Measurements from ENCODE around the gene CSNK1G3. TPM values are rescaled to one million over a fixed set of nuclear protein-coding genes. Genes with fewer than 3 reads are reported as not detected.
A peak's percentile ranks its signal among the peaks of the same experiment; 100 is the strongest.
"Not testable (repeated sequence)": the region's sequence is repeated elsewhere in the genome, so short reads cannot be mapped to it uniquely, and the experiment has no call there.

The CSNK1G3 gene
- total RNA-seq: 10 to 100 TPM; 30.8 to 32.1 TPM

DNA sequence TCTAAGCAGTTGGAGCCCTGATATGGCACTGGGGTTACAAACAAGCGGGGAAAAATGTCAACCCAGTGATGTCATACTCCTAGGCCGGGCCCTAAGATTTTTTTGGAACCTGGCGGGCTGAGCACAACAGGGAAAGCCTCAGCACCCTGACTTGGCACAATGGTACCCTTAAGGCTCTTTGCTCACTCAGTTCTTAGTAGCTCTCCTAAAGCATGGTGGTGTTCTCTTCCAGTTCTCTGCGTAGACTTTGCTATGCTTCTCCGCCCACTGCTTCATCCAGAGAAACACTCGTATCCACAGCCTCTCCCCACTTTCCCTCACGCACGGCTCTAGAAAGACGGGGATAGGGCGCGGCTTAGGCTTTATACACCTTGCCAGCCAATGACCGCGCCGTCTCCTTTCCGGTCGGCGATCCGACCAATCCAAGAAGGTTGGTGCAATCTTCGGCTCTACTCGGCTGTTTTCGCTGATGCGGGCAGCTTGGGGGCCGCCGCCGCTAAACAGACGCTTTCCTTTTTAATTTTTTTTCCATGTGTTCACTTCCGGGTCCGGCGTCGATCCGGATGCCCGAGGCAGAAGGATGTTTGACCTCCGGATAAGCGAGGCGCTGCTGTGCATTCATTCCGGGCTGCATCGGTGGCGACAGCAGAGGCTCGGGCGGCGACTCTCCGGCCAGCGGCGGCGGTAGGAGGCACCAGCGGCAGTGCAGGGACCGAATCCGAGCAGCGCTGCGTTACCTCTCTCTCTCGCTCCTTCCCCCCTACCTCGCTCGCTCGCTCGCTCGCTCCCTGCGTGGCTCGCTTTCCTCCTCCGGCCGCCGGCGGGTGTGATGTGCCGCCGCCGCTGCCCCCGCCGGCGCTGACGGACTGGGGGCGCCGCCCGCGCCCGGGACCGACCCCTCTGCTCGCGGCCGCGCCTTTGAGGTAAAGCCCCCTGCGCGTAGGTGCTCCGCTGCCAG is at the start of gene CSNK1G3:
Gene CSNK1G3 (plus strand): TSS at position 530 of the 958 bp plus-strand sequence. CDS start 33,487 bp downstream, outside the sequence.
- DNase-seq: peak; percentile 95
- CTCF ChIA-PET: interaction anchor here (1.5 to 2.6 kb wide), 2 partner anchors 89 to 91 kb away, joined by 6 to 13 read pairs; partner anchors contain the start of gene CEP120
- H3K9me3 Mint-ChIP-seq: no peaks in the 10 kb centered on the region
- POLR2A ChIA-PET: interaction anchor here (0.7 to 4.6 kb wide), 15 partner anchors 9 to 667 kb away, joined by 3 to 102 read pairs (median 4); partner anchors contain the start of genes CEP120 and SNX24
- peak within 1 kb of the TSS; percentile 96 for H3K4me3 Mint-ChIP-seq
- peak within 1 kb of the TSS; percentile 87 for H3K27ac Mint-ChIP-seq
- H3K36me3 Mint-ChIP-seq (ENCODE audit: low read depth): peaks cover 7% of the 10 kb centered on the region
- peaks cover 12% of the 10 kb centered on the region for H3K27me3 Mint-ChIP-seq
- H3K4me1 Mint-ChIP-seq: peaks cover 45% of the 10 kb centered on the region

DNA sequence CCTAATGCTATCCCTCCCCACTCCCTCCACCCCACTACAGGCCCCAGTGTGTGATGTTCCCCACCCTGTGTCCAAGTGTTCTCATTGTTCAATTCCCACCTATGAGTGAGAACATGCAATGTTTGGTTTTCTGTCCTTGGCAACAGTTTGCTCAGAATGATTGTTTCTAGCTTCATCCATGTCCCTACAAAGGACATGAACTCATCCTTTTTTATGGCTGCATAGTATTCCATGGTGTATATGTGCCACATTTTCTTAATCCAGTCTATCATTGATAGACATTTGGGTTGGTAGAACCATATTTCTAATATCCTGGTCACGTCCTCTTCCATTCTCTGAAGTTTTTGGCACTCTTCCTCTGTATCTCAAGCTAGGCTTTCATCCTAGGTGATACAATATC is 45.1 kb upstream of the CSNK1G3 start:
- CTCF ChIA-PET; POLR2A ChIA-PET; H3K36me3 Mint-ChIP-seq (ENCODE audit: low read depth); H3K27ac Mint-ChIP-seq; H3K27me3 Mint-ChIP-seq; H3K4me1 Mint-ChIP-seq; DNase-seq; H3K4me3 Mint-ChIP-seq: not testable (repeated sequence)
- H3K9me3 Mint-ChIP-seq: peaks cover 10% of the 10 kb centered on the region

DNA sequence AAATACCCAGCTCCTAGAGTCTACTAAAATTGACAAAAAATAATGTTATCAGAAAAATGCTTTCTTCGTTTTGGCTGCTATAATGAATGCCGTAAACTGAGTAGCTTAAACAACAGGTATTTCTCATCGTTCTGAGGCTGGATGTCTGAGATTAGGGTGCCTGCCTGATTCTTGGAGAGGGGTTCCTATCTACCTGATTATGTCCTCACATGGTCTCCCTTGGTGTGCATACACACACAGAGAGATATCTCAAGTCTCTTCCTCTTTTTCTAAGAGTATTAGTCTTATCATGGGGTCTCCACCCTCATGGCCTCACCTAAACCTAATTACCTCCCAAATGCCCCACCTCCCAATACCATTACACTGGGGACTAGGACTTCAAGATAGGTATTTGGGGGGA is 40.6 kb upstream of the CSNK1G3 start:
- Mint-ChIP-seq H3K27ac (no peak overlapping the region), H3K4me3 (no peak overlapping the region), H3K36me3 (ENCODE audit: low read depth) (peaks cover 3% of the 10 kb centered on the region), H3K4me1 (no peaks in the 10 kb centered on the region), H3K9me3 (peaks cover 10% of the 10 kb centered on the region), H3K27me3 (peaks cover 11% of the 10 kb centered on the region)
- DNase-seq: no peak
- CTCF ChIA-PET: no interaction called here
- POLR2A ChIA-PET: no interaction called here

GRCh38 chr5:123472150-123472924 is 39.6 kb upstream of the CSNK1G3 start:
- CTCF ChIA-PET: interaction anchor here (1.0 kb wide), 1 partner anchor 12 kb away, joined by 3 read pairs; no protein-coding TSS in a partner anchor
- no peak for DNase-seq
- Mint-ChIP-seq H3K4me1 (no peaks in the 10 kb centered on the region), H3K27ac (no peak overlapping the region), H3K27me3 (peaks cover 11% of the 10 kb centered on the region), H3K4me3 (no peak overlapping the region), H3K36me3 (ENCODE audit: low read depth) (no peaks in the 10 kb centered on the region), H3K9me3 (peaks cover 7% of the 10 kb centered on the region)
- POLR2A ChIA-PET: no interaction called here

GRCh38 chr5:123474228-123474627 is 37.7 kb upstream of the CSNK1G3 start:
- H3K27ac Mint-ChIP-seq: no peak overlapping the region
- no peaks in the 10 kb centered on the region for H3K36me3 Mint-ChIP-seq (ENCODE audit: low read depth)
- H3K4me3 Mint-ChIP-seq: no peak overlapping the region
- ChIA-PET CTCF (no interaction called here), POLR2A (no interaction called here)
- H3K4me1 Mint-ChIP-seq: no peaks in the 10 kb centered on the region
- peaks cover 9% of the 10 kb centered on the region for H3K27me3 Mint-ChIP-seq
- DNase-seq: no peak
- peaks cover 7% of the 10 kb centered on the region for H3K9me3 Mint-ChIP-seq

DNA sequence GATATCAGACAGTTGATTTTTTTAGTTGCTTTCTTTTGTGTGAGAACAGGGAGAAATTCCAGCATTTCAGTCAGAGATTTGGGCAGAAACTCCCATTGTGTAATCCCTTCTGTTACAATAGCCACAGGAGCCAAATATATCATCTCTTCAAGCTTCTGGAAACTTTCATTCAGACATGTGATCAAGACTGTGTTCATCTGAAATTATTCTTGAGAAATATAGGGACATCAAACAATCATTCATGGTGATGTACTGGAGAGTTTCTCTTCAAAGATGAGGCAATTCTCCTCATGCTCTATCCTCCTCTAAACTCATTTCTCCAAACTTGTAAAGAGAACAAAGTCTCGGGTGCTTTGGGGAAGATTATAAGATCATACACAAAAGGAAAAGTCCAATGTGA is 35.2 kb upstream of the CSNK1G3 start:
- Mint-ChIP-seq H3K36me3 (ENCODE audit: low read depth) (no peaks in the 10 kb centered on the region), H3K4me1 (no peaks in the 10 kb centered on the region), H3K27me3 (peaks cover 6% of the 10 kb centered on the region), H3K9me3 (no peaks in the 10 kb centered on the region), H3K4me3 (no peak overlapping the region), H3K27ac (no peak overlapping the region)
- ChIA-PET POLR2A (no interaction called here), CTCF (no interaction called here)
- DNase-seq: no peak

- Mint-ChIP-seq H3K27me3 (peaks cover 6% of the 10 kb centered on the region), H3K4me1 (no peaks in the 10 kb centered on the region), H3K36me3 (ENCODE audit: low read depth) (no peaks in the 10 kb centered on the region), H3K9me3 (no peaks in the 10 kb centered on the region), H3K4me3 (no peak overlapping the region), H3K27ac (no peak overlapping the region)
- ChIA-PET POLR2A (no interaction called here), CTCF (no interaction called here)
- DNase-seq: no peak
Measured at GRCh38 chr5:123478546-123478945, 33.4 kb upstream of the CSNK1G3 start.

- Mint-ChIP-seq H3K9me3 (no peaks in the 10 kb centered on the region), H3K36me3 (ENCODE audit: low read depth) (no peaks in the 10 kb centered on the region), H3K27me3 (peaks cover 15% of the 10 kb centered on the region), H3K4me3 (no peak overlapping the region), H3K27ac (no peak overlapping the region), H3K4me1 (no peaks in the 10 kb centered on the region)
- DNase-seq: no peak
- POLR2A ChIA-PET: no interaction called here
- CTCF ChIA-PET: no interaction called here
Measured at GRCh38 chr5:123482258-123482657, 29.7 kb upstream of the CSNK1G3 start.

DNA sequence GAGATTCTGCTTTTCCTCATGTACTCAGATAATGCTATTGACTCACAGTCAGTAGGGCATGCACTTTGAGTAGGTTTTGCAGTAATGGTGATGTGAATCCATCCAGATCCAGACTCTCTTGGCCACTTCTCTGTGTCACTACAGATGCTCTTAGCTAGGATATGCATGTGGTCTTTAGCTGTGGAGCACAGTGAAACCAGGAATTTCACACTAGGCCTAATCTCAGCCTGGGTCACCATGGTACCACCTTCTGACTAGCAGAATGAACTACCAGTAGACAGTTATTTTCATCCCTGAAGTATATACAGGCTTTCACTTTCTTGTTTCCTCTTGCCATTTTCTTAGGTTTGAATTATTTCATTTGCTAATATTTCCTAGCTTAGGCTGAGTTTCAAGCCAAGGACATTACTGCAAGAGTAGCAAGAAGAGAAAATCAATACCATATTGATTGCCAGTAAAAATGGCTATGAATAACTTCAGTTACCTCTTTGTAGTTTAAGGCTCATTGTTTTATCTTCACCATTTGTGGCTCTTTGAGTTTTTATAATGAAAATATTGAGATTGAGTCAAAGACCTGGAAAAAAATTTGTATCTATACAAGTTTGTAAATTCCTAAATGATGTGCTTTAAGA is 28.4 kb upstream of the CSNK1G3 start:
- no peaks in the 10 kb centered on the region for H3K9me3 Mint-ChIP-seq
- no peaks in the 10 kb centered on the region for H3K4me1 Mint-ChIP-seq
- CTCF ChIA-PET: interaction anchor here (1.0 kb wide), 1 partner anchor 11 kb away, joined by 3 read pairs; no protein-coding TSS in a partner anchor
- no peak overlapping the region for H3K27ac Mint-ChIP-seq
- no peak for DNase-seq
- H3K27me3 Mint-ChIP-seq: peaks cover 23% of the 10 kb centered on the region
- H3K4me3 Mint-ChIP-seq: no peak overlapping the region
- H3K36me3 Mint-ChIP-seq (ENCODE audit: low read depth): no peaks in the 10 kb centered on the region
- POLR2A ChIA-PET: no interaction called here

- POLR2A ChIA-PET: no interaction called here
- Mint-ChIP-seq H3K4me1 (no peaks in the 10 kb centered on the region), H3K27me3 (peaks cover 23% of the 10 kb centered on the region), H3K4me3 (no peak overlapping the region), H3K36me3 (ENCODE audit: low read depth) (no peaks in the 10 kb centered on the region), H3K9me3 (no peaks in the 10 kb centered on the region), H3K27ac (no peak overlapping the region)
- CTCF ChIA-PET: no interaction called here
- DNase-seq: no peak
Measured at GRCh38 chr5:123485275-123485674, 26.7 kb upstream of the CSNK1G3 start.

DNA sequence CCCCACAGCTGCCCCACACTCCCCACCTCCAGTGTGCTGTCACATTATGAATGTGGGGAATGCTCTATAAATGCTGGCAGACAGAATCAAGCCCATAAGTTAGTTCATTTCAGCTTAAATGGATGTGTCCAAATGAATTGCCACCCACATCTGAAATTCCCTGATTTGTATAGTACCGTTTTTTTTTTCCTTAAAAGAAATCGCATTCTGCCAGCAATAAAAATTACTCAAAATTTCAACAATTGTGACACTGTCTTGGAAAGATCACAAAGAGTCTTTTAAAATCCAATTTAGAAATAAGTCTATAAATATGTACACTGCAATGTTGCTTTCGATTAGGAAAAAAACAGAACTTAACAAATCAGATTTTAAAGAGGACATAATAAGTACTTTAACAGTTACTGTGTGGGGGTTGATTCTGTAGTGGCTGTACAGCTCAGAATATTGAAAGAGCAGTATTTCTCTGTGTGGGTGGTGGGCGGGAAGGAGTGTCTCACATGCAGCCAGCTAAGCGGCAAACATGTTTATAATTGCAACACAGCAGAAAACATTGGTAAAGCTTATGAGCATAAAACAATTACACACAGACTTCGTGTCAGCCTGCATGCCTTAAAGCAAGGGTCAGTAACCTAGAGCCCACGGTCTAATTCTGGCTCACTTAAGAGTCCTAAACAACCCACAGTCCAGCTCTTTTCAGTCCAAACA is 24.9 kb upstream of the CSNK1G3 start:
- peaks cover 23% of the 10 kb centered on the region for H3K27me3 Mint-ChIP-seq
- no peaks in the 10 kb centered on the region for H3K4me1 Mint-ChIP-seq
- H3K4me3 Mint-ChIP-seq: no peak overlapping the region
- no peak for DNase-seq
- no peaks in the 10 kb centered on the region for H3K9me3 Mint-ChIP-seq
- ChIA-PET POLR2A (interaction anchor here (1.2 kb wide), 1 partner anchor 64 kb away, joined by 3 read pairs; the partner anchor contains the start of gene CEP120), CTCF (no interaction called here)
- no peak overlapping the region for H3K27ac Mint-ChIP-seq
- H3K36me3 Mint-ChIP-seq (ENCODE audit: low read depth): no peaks in the 10 kb centered on the region

DNA sequence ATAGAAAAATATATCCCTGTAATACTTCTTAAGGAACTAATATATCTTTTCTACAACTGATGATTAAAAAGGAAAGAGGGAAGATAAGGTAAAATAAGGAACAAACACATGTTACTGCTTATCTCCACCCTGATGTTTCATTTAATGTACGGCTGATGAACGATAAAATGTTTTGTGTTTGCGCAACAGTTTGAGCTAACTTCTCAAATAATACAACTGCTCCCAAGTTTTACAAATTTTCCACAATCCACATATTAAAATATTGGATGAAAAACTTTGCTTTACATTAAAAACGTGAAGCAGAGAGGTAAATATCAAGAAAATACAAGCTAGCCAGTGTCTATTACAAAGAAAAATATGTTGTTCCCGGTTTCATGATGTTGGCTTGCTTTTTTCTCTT is 21.0 kb upstream of the CSNK1G3 start:
- Mint-ChIP-seq H3K27ac (no peak overlapping the region), H3K36me3 (ENCODE audit: low read depth) (no peaks in the 10 kb centered on the region), H3K27me3 (peaks cover 16% of the 10 kb centered on the region), H3K4me1 (no peaks in the 10 kb centered on the region), H3K9me3 (no peaks in the 10 kb centered on the region), H3K4me3 (no peak overlapping the region)
- ChIA-PET POLR2A (no interaction called here), CTCF (no interaction called here)
- DNase-seq: no peak
